H9 (cell line): ENCODE measurements around the gene LCN2. TPM values are rescaled to one million over a fixed set of nuclear protein-coding genes. Genes with fewer than 3 reads are reported as not detected.

Source experiments
- DNase-seq: peaks from one replicate; pipeline ENCODE4 v3.0.0-alpha.2; 2017
- H2AFZ ChIP-seq: one replicate; pipeline ENCODE4 v1.6.1; 2013; ENCODE audit warnings: mild to moderate bottlenecking, low read length, control low read depth, moderate library complexity
- H2AK5ac ChIP-seq: 2 replicates; pipeline ENCODE4 v1.6.1; 2013; ENCODE audit warnings: low read length, control low read depth, mixed read lengths; ENCODE audit not compliant: insufficient read length
- H2BK120ac ChIP-seq: one replicate; pipeline ENCODE4 v1.6.1; 2013; ENCODE audit warnings: low read depth, mild to moderate bottlenecking, low read length, control low read depth, inconsistent platforms; ENCODE audit not compliant: poor library complexity, severe bottlenecking
- H2BK12ac ChIP-seq: 2 replicates; pipeline ENCODE4 v1.6.1; 2013; ENCODE audit warnings: low read length, control low read depth, mixed read lengths, low read depth; ENCODE audit not compliant: insufficient read length
- H2BK15ac ChIP-seq: 2 replicates; pipeline ENCODE4 v1.6.1; 2013; ENCODE audit warnings: low read depth, low read length, control low read depth
- H2BK20ac ChIP-seq: one replicate; pipeline ENCODE4 v1.6.1; 2013; ENCODE audit warnings: low read depth, mild to moderate bottlenecking, low read length, control low read depth, inconsistent platforms; ENCODE audit not compliant: poor library complexity, severe bottlenecking
- H2BK5ac ChIP-seq: 2 replicates; pipeline ENCODE4 v1.6.1; 2013; ENCODE audit warnings: low read length, control low read depth, mixed read lengths; ENCODE audit not compliant: insufficient read length
- H3K14ac ChIP-seq: 2 replicates; pipeline ENCODE4 v1.6.1; 2013; ENCODE audit warnings: low read length, control low read depth; ENCODE audit not compliant: insufficient read depth
- H3K18ac ChIP-seq: 2 replicates; pipeline ENCODE4 v1.6.1; 2013; ENCODE audit warnings: low read depth, mild to moderate bottlenecking, mixed read lengths, low read length, control low read depth; ENCODE audit not compliant: insufficient read length
- H3K23ac ChIP-seq: 2 replicates; pipeline ENCODE4 v1.6.1; 2013; ENCODE audit warnings: low read length, control low read depth, mixed read lengths, low read depth; ENCODE audit not compliant: insufficient read length
- H3K23me2 ChIP-seq: 2 replicates; pipeline ENCODE4 v1.6.1; 2013; ENCODE audit warnings: low read depth, mild to moderate bottlenecking, mixed read lengths, low read length, control low read depth; ENCODE audit not compliant: insufficient read length, poor library complexity, severe bottlenecking
- H3K27ac ChIP-seq: 2 replicates; pipeline ENCODE4 v1.5.1; 2013; ENCODE audit warnings: low read length, control low read depth, mixed read lengths, low read depth; ENCODE audit not compliant: insufficient read length
- H3K27me3 ChIP-seq: 2 replicates; pipeline ENCODE4 v1.6.1; 2013; ENCODE audit warnings: low read length, control low read depth, inconsistent platforms; ENCODE audit not compliant: insufficient read depth
- H3K4ac ChIP-seq: 2 replicates; pipeline ENCODE4 v1.6.1; 2013; ENCODE audit warnings: low read depth, mild to moderate bottlenecking, control low read depth, inconsistent platforms, low read length, moderate library complexity
- H3K4me1 ChIP-seq: 2 replicates; pipeline ENCODE4 v1.6.1; 2013; ENCODE audit warnings: low read length, control low read depth, inconsistent platforms; ENCODE audit not compliant: insufficient read depth
- H3K4me2 ChIP-seq: 2 replicates; pipeline ENCODE4 v1.6.1; 2013; ENCODE audit warnings: low read length, control low read depth, mixed read lengths; ENCODE audit not compliant: insufficient read length, insufficient read depth
- H3K56ac ChIP-seq: 2 replicates; pipeline ENCODE4 v1.6.1; 2013; ENCODE audit warnings: low read depth, mild to moderate bottlenecking, mixed read lengths, low read length, control low read depth; ENCODE audit not compliant: insufficient read length
- H3K79me1 ChIP-seq: 2 replicates; pipeline ENCODE4 v1.6.1; 2013; ENCODE audit warnings: low read depth, mild to moderate bottlenecking, moderate library complexity, low read length, control low read depth, inconsistent platforms; ENCODE audit not compliant: insufficient read depth, poor library complexity, severe bottlenecking
- H3K79me2 ChIP-seq: 2 replicates; pipeline ENCODE4 v1.6.1; 2013; ENCODE audit warnings: low read length, control low read depth, inconsistent platforms; ENCODE audit not compliant: insufficient read depth
- H3K9ac ChIP-seq: 2 replicates; pipeline ENCODE4 v1.6.1; 2013; ENCODE audit warnings: low read length, control low read depth, mixed read lengths; ENCODE audit not compliant: insufficient read length; ENCODE audit errors: extremely low read depth
- H3K9me3 ChIP-seq: one replicate; pipeline ENCODE4 v1.6.1; 2013; ENCODE audit warnings: low read depth, low read length, inconsistent platforms; ENCODE audit not compliant: control insufficient read depth
- H3T11ph ChIP-seq: one replicate; pipeline ENCODE4 v1.6.1; 2013; ENCODE audit warnings: mild to moderate bottlenecking, low read length, control low read depth, inconsistent platforms
- H4K20me1 ChIP-seq: one replicate; pipeline ENCODE4 v1.6.1; 2013; ENCODE audit not compliant: control insufficient read depth, insufficient read length, insufficient read depth
- H4K5ac ChIP-seq: 2 replicates; pipeline ENCODE4 v1.6.1; 2013; ENCODE audit warnings: low read depth, mild to moderate bottlenecking, mixed read lengths, low read length, control low read depth; ENCODE audit not compliant: insufficient read length
- H4K8ac ChIP-seq: replicated peaks from 2 replicates; pipeline ENCODE4 v1.6.1; 2013; ENCODE audit warnings: low read length, control low read depth, mixed read lengths, low read depth; ENCODE audit not compliant: insufficient read length
- H4K91ac ChIP-seq: 2 replicates; pipeline ENCODE4 v1.6.1; 2013; ENCODE audit warnings: low read depth, mild to moderate bottlenecking, moderate library complexity, mixed read lengths, low read length, control low read depth; ENCODE audit not compliant: insufficient read length
- H3K27ac Mint-ChIP-seq, 3 experiments: 2 replicates in 2 of 3; 3 replicates in 1 of 3; pipeline ENCODE4 v1.8.0; 2020 to 2021; ENCODE audit warnings: mixed read lengths in 3 of 3, mild to moderate bottlenecking in 1 of 3, moderate library complexity in 1 of 3
- H3K27me3 Mint-ChIP-seq: 2 replicates; pipeline ENCODE4 v1.8.0; 2021; ENCODE audit warnings: low read depth, mild to moderate bottlenecking, moderate library complexity, mixed read lengths
- H3K36me3 Mint-ChIP-seq, 3 experiments: 2 replicates in 2 of 3; 3 replicates in 1 of 3; pipeline ENCODE4 v1.8.0; 2020 to 2021; ENCODE audit warnings: low read depth in 3 of 3, mixed read lengths in 3 of 3; ENCODE audit not compliant: insufficient read depth in 1 of 3
- H3K4me1 Mint-ChIP-seq, 2 experiments: 2 replicates each; pipeline ENCODE4 v1.8.0; 2020; ENCODE audit warnings: mixed read lengths in 2 of 2
- H3K4me3 Mint-ChIP-seq, 2 experiments: 2 replicates in 1 of 2; 3 replicates in 1 of 2; pipeline ENCODE4 v1.8.0; 2020 to 2021; ENCODE audit warnings: mild to moderate bottlenecking in 2 of 2, mixed read lengths in 2 of 2, moderate library complexity in 1 of 2
- H3K9me3 Mint-ChIP-seq, 2 experiments: 2 replicates in 1 of 2; 3 replicates in 1 of 2; pipeline ENCODE4 v1.8.0; 2020; ENCODE audit warnings: mild to moderate bottlenecking in 2 of 2, mixed read lengths in 2 of 2, moderate library complexity in 1 of 2
- WGBS: extraction: QIAGEN DNeasy Blood & Tissue Kit; methylation state at CpG from one replicate; pipeline ENCODE4 v1.1.7; 2013; ENCODE audit warnings: missing lambda C conversion rate, low lambda C conversion rate, mixed read lengths; ENCODE audit not compliant: insufficient read length; ENCODE audit errors: extremely low coverage; 5-methylcytosine and 5-hydroxymethylcytosine counted together
- total RNA-seq: library from RNA; stranded (reverse); gene quantifications from 2 replicates; pipeline ENCODE4 v1.2.1, GENCODE V29; 2021
- TF ChIP-seq, protein P1 (sequence below): fragments of 200-600 bp; sonication (generic); conservative IDR thresholded peaks from 3 replicates; pipeline ENCODE4 v1.8.0; 2021; ENCODE audit warnings: antibody characterized with exemption, mild to moderate bottlenecking

The LCN2 gene
- total RNA-seq, 1 experiment from 2014 or later, result not detected

DNA sequence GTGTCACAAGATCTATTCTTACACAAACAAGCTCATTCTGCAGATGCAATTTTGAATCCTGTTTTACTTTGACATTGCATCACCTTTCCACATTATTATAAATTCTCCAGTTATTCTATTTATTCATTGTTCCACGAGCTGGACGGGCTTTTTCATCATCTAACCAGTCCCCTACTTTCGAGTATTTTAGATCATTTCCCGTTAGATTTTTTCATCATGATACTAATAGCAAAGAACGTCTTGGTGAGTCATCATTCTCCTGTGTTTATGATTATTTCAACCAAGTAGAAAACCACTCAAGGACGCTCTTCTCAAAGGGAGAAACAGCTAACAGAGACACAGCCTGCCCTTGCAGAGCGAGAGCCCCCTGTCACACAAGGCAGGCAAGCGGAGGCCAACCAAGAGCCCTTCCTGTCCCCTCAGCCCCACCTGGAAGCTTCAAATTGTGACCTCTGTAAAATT is 25.9 kb downstream of the LCN2 start:
- Mint-ChIP-seq H3K4me1 (no peaks in the 10 kb centered on the region), H3K9me3 (peaks cover 0 to 5% of the 10 kb centered on the region in 2 experiments; a peak in 1 of 5 replicates), H3K27me3 (no peaks in the 10 kb centered on the region), H3K4me3 (no peak overlapping the region), H3K36me3 (peaks cover 35 to 65% (median 53%) of the 10 kb centered on the region in 3 experiments), H3K27ac (no peak overlapping the region)
- H2BK120ac ChIP-seq, result no peak overlapping the region
- H4K8ac ChIP-seq, result no peak overlapping the region
- H2BK20ac ChIP-seq, result no peak overlapping the region
- H3T11ph ChIP-seq, result no peak overlapping the region
- H3K4me2 ChIP-seq, result no peak overlapping the region
- no peaks in the 10 kb centered on the region for H3K79me2 ChIP-seq
- no peaks in the 10 kb centered on the region for H3K79me1 ChIP-seq
- no peak overlapping the region for H2AK5ac ChIP-seq
- no peak overlapping the region for H3K4ac ChIP-seq
- H2BK5ac ChIP-seq, result no peak overlapping the region
- H4K91ac ChIP-seq, result no peak overlapping the region
- no peaks in the 10 kb centered on the region for H3K27me3 ChIP-seq
- H2BK12ac ChIP-seq, result no peak overlapping the region
- no peak overlapping the region for H3K14ac ChIP-seq
- no peak overlapping the region for H2BK15ac ChIP-seq
- H4K20me1 ChIP-seq, result no peaks in the 10 kb centered on the region
- H3K9me3 ChIP-seq, result no peaks in the 10 kb centered on the region
- no peak overlapping the region for H3K23ac ChIP-seq
- no CpG with 5 or more reads among the region's 8 CpGs for WGBS
- no peak overlapping the region for H3K27ac ChIP-seq
- TF ChIP-seq, protein P1, sequence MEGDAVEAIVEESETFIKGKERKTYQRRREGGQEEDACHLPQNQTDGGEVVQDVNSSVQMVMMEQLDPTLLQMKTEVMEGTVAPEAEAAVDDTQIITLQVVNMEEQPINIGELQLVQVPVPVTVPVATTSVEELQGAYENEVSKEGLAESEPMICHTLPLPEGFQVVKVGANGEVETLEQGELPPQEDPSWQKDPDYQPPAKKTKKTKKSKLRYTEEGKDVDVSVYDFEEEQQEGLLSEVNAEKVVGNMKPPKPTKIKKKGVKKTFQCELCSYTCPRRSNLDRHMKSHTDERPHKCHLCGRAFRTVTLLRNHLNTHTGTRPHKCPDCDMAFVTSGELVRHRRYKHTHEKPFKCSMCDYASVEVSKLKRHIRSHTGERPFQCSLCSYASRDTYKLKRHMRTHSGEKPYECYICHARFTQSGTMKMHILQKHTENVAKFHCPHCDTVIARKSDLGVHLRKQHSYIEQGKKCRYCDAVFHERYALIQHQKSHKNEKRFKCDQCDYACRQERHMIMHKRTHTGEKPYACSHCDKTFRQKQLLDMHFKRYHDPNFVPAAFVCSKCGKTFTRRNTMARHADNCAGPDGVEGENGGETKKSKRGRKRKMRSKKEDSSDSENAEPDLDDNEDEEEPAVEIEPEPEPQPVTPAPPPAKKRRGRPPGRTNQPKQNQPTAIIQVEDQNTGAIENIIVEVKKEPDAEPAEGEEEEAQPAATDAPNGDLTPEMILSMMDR, result no peak
- H3K18ac ChIP-seq, result no peak overlapping the region
- no peak for DNase-seq
- H3K23me2 ChIP-seq, result no peaks in the 10 kb centered on the region
- no peak overlapping the region for H2AFZ ChIP-seq
- H3K56ac ChIP-seq, result no peak overlapping the region
- no peaks in the 10 kb centered on the region for H3K4me1 ChIP-seq
- no peak overlapping the region for H3K9ac ChIP-seq
- H4K5ac ChIP-seq, result no peak overlapping the region
